HepG2 (cell line): ENCODE results near the gene ERBB3. TPM values are rescaled to one million over a fixed set of nuclear protein-coding genes. Genes with fewer than 3 reads are reported as not detected.

Source experiments
- CENPT ChIP-seq: sonication (generic); formaldehyde crosslinking; IDR thresholded peaks from 2 replicates; pipeline ENCODE4 v1.8.0; 2022; ENCODE audit warnings: low read depth, mild to moderate bottlenecking, moderate library complexity, missing genetic modification reagents
- CHCHD3 ChIP-seq: sonication (generic); formaldehyde crosslinking; IDR thresholded peaks from 2 replicates; pipeline ENCODE4 v1.8.0; 2022; ENCODE audit warnings: mild to moderate bottlenecking, missing genetic modification reagents, moderate library complexity
- FOXM1 ChIP-seq: sonication (generic); formaldehyde crosslinking; IDR thresholded peaks from 2 replicates; pipeline ENCODE4 v1.5.0; 2020; ENCODE audit warnings: missing genetic modification reagents
- HMG20B ChIP-seq: conservative IDR thresholded peaks from 2 replicates; pipeline ENCODE4 v1.6.1; 2016; ENCODE audit warnings: missing genetic modification reagents, missing compliant biosample characterization
- JUN ChIP-seq: sonication (generic); formaldehyde crosslinking; IDR thresholded peaks from 2 replicates; pipeline ENCODE4 v1.4.0; 2020; ENCODE audit warnings: mild to moderate bottlenecking, missing genetic modification reagents
- KDM2A ChIP-seq: sonication (generic); formaldehyde crosslinking; IDR thresholded peaks from 2 replicates; pipeline ENCODE4 v1.4.0; 2020; ENCODE audit warnings: low read depth, missing genetic modification reagents, borderline replicate concordance
- NPAS2 ChIP-seq: sonication (generic); formaldehyde crosslinking; IDR thresholded peaks from 2 replicates; pipeline ENCODE4 v1.8.0; 2022; ENCODE audit warnings: mild to moderate bottlenecking, missing genetic modification reagents, borderline replicate concordance
- SP140L ChIP-seq: sonication (generic); formaldehyde crosslinking; IDR thresholded peaks from 2 replicates; pipeline ENCODE4 v1.4.0; 2020; ENCODE audit warnings: missing genetic modification reagents, borderline replicate concordance
- TBX3 ChIP-seq: fragments of 450-650 bp; IDR thresholded peaks from 2 replicates; pipeline ENCODE4 v1.6.1; 2017; ENCODE audit warnings: antibody characterized with exemption, mild to moderate bottlenecking, inconsistent platforms, borderline replicate concordance
- TRAFD1 ChIP-seq: sonication (generic); formaldehyde crosslinking; IDR thresholded peaks from 2 replicates; pipeline ENCODE4 v1.5.1; 2020; ENCODE audit warnings: missing genetic modification reagents, mild to moderate bottlenecking, borderline replicate concordance
- TRIM24 ChIP-seq: sonication (generic); formaldehyde crosslinking; IDR thresholded peaks from 2 replicates; pipeline ENCODE4 v1.8.0; 2022; ENCODE audit warnings: mild to moderate bottlenecking, missing genetic modification reagents
- ZBTB44 ChIP-seq: sonication (generic); formaldehyde crosslinking; IDR thresholded peaks from 2 replicates; pipeline ENCODE4 v1.4.0; 2020; ENCODE audit warnings: missing genetic modification reagents
- ZNF24 ChIP-seq: fragments of 450-650 bp; IDR thresholded peaks from 2 replicates; pipeline ENCODE4 v1.6.1; 2017; ENCODE audit warnings: antibody characterized with exemption, mild to moderate bottlenecking
- ZNF512 ChIP-seq: sonication (generic); formaldehyde crosslinking; IDR thresholded peaks from 2 replicates; pipeline ENCODE4 v1.4.0; 2020; ENCODE audit warnings: mild to moderate bottlenecking, missing genetic modification reagents
- ZNF552 ChIP-seq: sonication (generic); formaldehyde crosslinking; IDR thresholded peaks from 2 replicates; pipeline ENCODE4 v1.9.0; 2022; ENCODE audit warnings: missing genetic modification reagents, mild to moderate bottlenecking, borderline replicate concordance
- ZNF567 ChIP-seq: sonication (generic); formaldehyde crosslinking; IDR thresholded peaks from 2 replicates; pipeline ENCODE4 v1.8.1; 2023; ENCODE audit warnings: mild to moderate bottlenecking, missing genetic modification reagents, borderline replicate concordance
- ZNF609 ChIP-seq: sonication (generic); formaldehyde crosslinking; IDR thresholded peaks from 2 replicates; pipeline ENCODE4 v1.4.0; 2020; ENCODE audit warnings: mild to moderate bottlenecking, missing genetic modification reagents, borderline replicate concordance
- ZNF615 ChIP-seq: sonication (generic); formaldehyde crosslinking; IDR thresholded peaks from 2 replicates; pipeline ENCODE4 v1.5.0; 2020; ENCODE audit warnings: mild to moderate bottlenecking, missing genetic modification reagents, borderline replicate concordance
- ZSCAN9 ChIP-seq: IDR thresholded peaks from 2 replicates; pipeline ENCODE4 v1.6.1; 2016; ENCODE audit warnings: borderline replicate concordance
- polyA plus RNA-seq, 8 experiments: library from polyadenylated mRNA; depleted of rRNA in 3 of 8; stranded (reverse) in 7 of 8; unstranded in 1 of 8; fragments of >200 nt; fragmentation: Illumina TruSeq in 4 of 8; extraction: Trizol in 4 of 8; gene quantifications; 2 replicates each; pipeline versions ENCODE4 v1.2.1 to v1.2.3, GENCODE V29; 2011 to 2016; ENCODE audit warnings: low read depth in 4 of 8, missing spikeins in 1 of 8, mixed read lengths in 1 of 8; ENCODE audit not compliant: insufficient read depth in 1 of 8
- total RNA-seq, 5 experiments: library from RNA; depleted of rRNA; stranded (reverse); fragments of >200 nt; fragmentation: Illumina TruSeq; extraction: Trizol; gene quantifications; 2 replicates each; pipeline ENCODE4 v1.2.3, GENCODE V29; 2016; ENCODE audit warnings: low read depth in 1 of 5

The ERBB3 gene
- total and polyA plus RNA-seq, 2 of the 13 experiments (the other 11 are each of a cell fraction or from before 2014, with no cell fraction given) = 93.6 to 358 TPM

DNA sequence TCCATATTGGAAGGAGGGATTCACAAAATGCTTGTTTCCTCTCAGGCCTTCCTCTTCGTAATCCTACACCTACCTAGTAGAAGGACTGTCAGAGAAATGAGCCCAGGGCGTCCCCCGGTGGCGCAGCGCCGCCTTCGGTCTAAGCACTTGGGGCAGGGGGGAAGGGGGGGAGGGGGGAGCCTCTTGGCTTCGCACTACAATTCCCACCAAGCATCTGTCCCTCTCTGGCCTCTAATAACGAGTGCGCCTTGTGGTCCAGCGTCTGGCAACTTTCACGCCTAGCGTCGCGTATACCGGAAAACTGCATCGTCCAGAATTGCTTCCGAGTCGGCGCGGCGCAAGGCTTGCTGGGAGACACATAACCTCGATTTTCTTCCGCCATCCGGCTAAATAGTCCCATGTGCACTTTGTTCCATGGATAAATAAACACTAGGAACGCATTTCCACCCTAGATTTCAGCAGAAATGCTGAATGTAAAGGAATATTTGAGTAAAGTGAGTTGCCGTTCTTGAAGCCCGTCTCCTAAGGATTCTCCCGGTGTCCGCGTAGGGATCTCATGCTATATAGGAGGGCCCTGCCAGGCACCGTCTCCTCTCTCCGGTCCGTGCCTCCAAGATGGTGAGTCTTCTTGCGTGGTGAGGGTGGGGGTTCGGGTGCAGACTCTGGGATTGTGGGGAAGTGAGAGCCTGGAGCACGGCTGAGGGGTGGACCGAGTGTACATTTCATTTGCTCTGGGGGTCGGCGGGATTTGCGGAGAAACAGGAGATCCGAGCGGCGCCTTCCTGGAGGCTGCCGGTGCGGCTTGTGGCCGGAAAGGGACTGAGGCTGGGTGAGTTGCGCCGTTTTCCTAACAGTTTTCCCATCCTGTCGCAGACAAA, 38.2 kb upstream of the ERBB3 start, which contains the start of gene RPS26 (continued):
- no peak for TF ChIP-seq ZNF615 (CRISPR knock-in tag)
- TF ChIP-seq NPAS2 (CRISPR knock-in tag) = no peak
- peak; percentile 83; the same call in 1 of the 2 replicates for TF ChIP-seq TBX3
- TF ChIP-seq SP140L (CRISPR knock-in tag) = no peak
- TF ChIP-seq ZNF609 (CRISPR knock-in tag) = no peak
- TF ChIP-seq ZSCAN9 (CRISPR knock-in tag) = peak; percentile 63
- no peak for TF ChIP-seq TRIM24
- no peak for TF ChIP-seq CHCHD3 (CRISPR knock-in tag)
- peak; percentile 85 for TF ChIP-seq KDM2A (CRISPR knock-in tag)
- peak; percentile 54; the same call in 1 of the 2 replicates for TF ChIP-seq ZNF24
- TF ChIP-seq ZNF567 = peak; percentile 68; the same call in 1 of the 2 replicates
- no peak for TF ChIP-seq CENPT
- 0 out of 2 replicates have a peak, but pooled peaks have one; percentile 35 for TF ChIP-seq HMG20B (CRISPR knock-in tag)
- TF ChIP-seq ZNF512 (CRISPR knock-in tag) = no peak
- TF ChIP-seq FOXM1 (CRISPR knock-in tag) = 0 out of 2 replicates have a peak, but pooled peaks have one; percentile 33
- peak; percentile 41; the same call in 1 of the 2 replicates for TF ChIP-seq TRAFD1 (CRISPR knock-in tag)
- TF ChIP-seq JUN (CRISPR knock-in tag) = no peak
- no peak for TF ChIP-seq ZBTB44
- no peak for TF ChIP-seq ZNF552 (CRISPR knock-in tag)
